Keratinocyte (primary cell): ENCODE data around the gene RANBP6. TPM values are rescaled to one million over a fixed set of nuclear protein-coding genes. Genes with fewer than 3 reads are reported as not detected.

ENCODE experiments used
- DNase-seq: peaks from one replicate; pipeline ENCODE4 v3.0.0-alpha.2; 2011; ENCODE audit warnings: low read depth, missing footprints, low spot score
- FAIRE-seq: peaks from 2 replicates; lab custom pipeline; 2011; peaks lifted over from hg19 to GRCh38; lab: Jason Lieb, UNC
- H2AFZ ChIP-seq: 2 replicates; pipeline ENCODE4 v1.6.0; 2012; ENCODE audit warnings: low read length, control low read depth, inconsistent platforms; ENCODE audit not compliant: control insufficient read depth
- H3K27ac ChIP-seq: 2 replicates; pipeline ENCODE4 v1.5.1; 2011; ENCODE audit warnings: low read length; ENCODE audit not compliant: control insufficient read depth, insufficient read depth
- H3K27me3 ChIP-seq: 3 replicates; pipeline ENCODE4 v1.6.0; 2011; ENCODE audit warnings: low read length; ENCODE audit not compliant: control insufficient read depth, insufficient read depth; ENCODE audit errors: extremely low read depth
- H3K36me3 ChIP-seq, 2 experiments: 2 replicates in 1 of 2; 3 replicates in 1 of 2; pipeline ENCODE4 v1.5.1; 2011; ENCODE audit warnings: low read length in 2 of 2, mild to moderate bottlenecking in 1 of 2; ENCODE audit not compliant: control insufficient read depth in 2 of 2, insufficient read depth in 2 of 2; ENCODE audit errors: extremely low read depth in 1 of 2
- H3K4me1 ChIP-seq: 3 replicates; pipeline ENCODE4 v1.5.1; 2011; ENCODE audit warnings: low read length; ENCODE audit not compliant: control insufficient read depth, insufficient read depth; ENCODE audit errors: extremely low read depth
- H3K4me2 ChIP-seq: 3 replicates; pipeline ENCODE4 v1.6.0; 2011; ENCODE audit warnings: low read depth, low read length; ENCODE audit not compliant: control insufficient read depth, insufficient read depth; ENCODE audit errors: extremely low read depth
- H3K4me3 ChIP-seq, 3 experiments: fragments of 200-600 bp in 1 of 3; sonication (generic) in 1 of 3; 2 replicates in 2 of 3; 3 replicates in 1 of 3; pipeline ENCODE4 v1.5.1; 2011 to 2016; ENCODE audit warnings: low read length in 3 of 3, mild to moderate bottlenecking in 3 of 3, control low read depth in 2 of 3, inconsistent platforms in 1 of 3, low read depth in 1 of 3, mixed read lengths in 1 of 3, mixed run types in 1 of 3, moderate library complexity in 1 of 3; ENCODE audit not compliant: control insufficient read depth in 2 of 3, insufficient read depth in 2 of 3; ENCODE audit errors: extremely low read depth in 1 of 3
- H3K79me2 ChIP-seq: 2 replicates; pipeline ENCODE4 v1.6.0; 2012; ENCODE audit warnings: low read length; ENCODE audit not compliant: control insufficient read depth, insufficient read depth
- H3K9ac ChIP-seq: 3 replicates; pipeline ENCODE4 v1.6.0; 2011; ENCODE audit warnings: low read length; ENCODE audit not compliant: control insufficient read depth, insufficient read depth; ENCODE audit errors: extremely low read depth
- H3K9me1 ChIP-seq: 3 replicates; pipeline ENCODE4 v1.6.0; 2011; ENCODE audit warnings: low read length; ENCODE audit not compliant: control insufficient read depth, insufficient read depth; ENCODE audit errors: extremely low read depth
- H3K9me3 ChIP-seq: 2 replicates; pipeline ENCODE4 v1.5.1; 2012; ENCODE audit warnings: low read depth, low read length; ENCODE audit not compliant: control insufficient read depth
- H4K20me1 ChIP-seq: 3 replicates; pipeline ENCODE4 v1.6.0; 2011; ENCODE audit warnings: low read length; ENCODE audit not compliant: control insufficient read depth, insufficient read depth; ENCODE audit errors: extremely low read depth
- CTCF ChIP-seq, 3 experiments: IDR thresholded peaks in 1 of 3; conservative IDR thresholded peaks in 1 of 3; optimal IDR thresholded peaks in 1 of 3; 2 replicates in 2 of 3; 3 replicates in 1 of 3; pipeline versions ENCODE3 to v1.5.1; 2011; ENCODE audit warnings: low read length in 3 of 3, mild to moderate bottlenecking in 3 of 3, moderate library complexity in 2 of 3, control low read depth in 1 of 3, inconsistent platforms in 1 of 3; ENCODE audit not compliant: insufficient read depth in 2 of 3; ENCODE audit errors: extremely low read depth in 1 of 3
- EZH2 ChIP-seq: IDR thresholded peaks from one replicate; pipeline ENCODE4 v1.6.1; 2012; ENCODE audit warnings: inconsistent platforms, mild to moderate bottlenecking, low read length, moderate library complexity
- dilution Hi-C: fragments of 300-500 bp; cut with MboI; formaldehyde crosslinking; loops from one replicate; pipeline ENCODE4 v1.7.0; 2020; ENCODE audit warnings: low sequenced_read_pairs; ENCODE audit not compliant: extremely low pct_ligation_motif_present
- polyA plus RNA-seq, 5 experiments: library from polyadenylated mRNA; depleted of rRNA in 3 of 5; stranded (reverse) in 3 of 5; stranded (forward) in 1 of 5; unstranded in 1 of 5; fragments of >200 nt; gene quantifications; 1 replicate in 1 of 5; 2 replicates in 3 of 5; 3 replicates in 1 of 5; pipeline versions ENCODE4 v1.2.1 to v1.2.3, GENCODE V29; 2011 to 2012; ENCODE audit warnings: missing spikeins in 2 of 5, low read depth in 1 of 5, low replicate concordance in 1 of 5

Gene RANBP6
- polyA plus RNA-seq, 1 donor (not counting 4 experiments of a cell fraction or from before 2014, with no cell fraction given), result 14.7 TPM

GRCh38 chr9:5983042-5983441, 32.4 kb downstream of the RANBP6 start:
- FAIRE-seq (no peak), DNase-seq (no peak)
- Histone ChIP-seq H3K9ac (no peak overlapping the region), H3K4me3 (no peak overlapping the region), H2AFZ (no peak overlapping the region), H3K4me1 (no peaks in the 10 kb centered on the region), H3K9me3 (no peaks in the 10 kb centered on the region), H3K9me1 (no peaks in the 10 kb centered on the region), H3K79me2 (peaks cover 2% of the 10 kb centered on the region), H3K4me2 (no peak overlapping the region), H3K27ac (no peak overlapping the region), H4K20me1 (no peaks in the 10 kb centered on the region), H3K36me3 (no peaks in the 10 kb centered on the region), H3K27me3 (no peaks in the 10 kb centered on the region)
- TF ChIP-seq CTCF (optimal IDR thresholded peaks at IDR 0.05 in 1 of 3, IDR thresholded peaks at IDR 0.05 in 1 of 3, conservative IDR thresholded peaks at IDR 0.05 in 1 of 3; ENCODE audit: extremely low read depth in 1 of 3, insufficient read depth in 2 of 3, low read length in 3 of 3) (no peak), EZH2 (no peak)
- dilution Hi-C loops, result no loop called here

- dilution Hi-C loops, result no loop called here
- Histone ChIP-seq H3K4me1 (no peaks in the 10 kb centered on the region), H3K36me3 (no peaks in the 10 kb centered on the region), H3K4me3 (no peak overlapping the region), H3K9me3 (no peaks in the 10 kb centered on the region), H3K27ac (no peak overlapping the region), H4K20me1 (no peaks in the 10 kb centered on the region), H2AFZ (no peak overlapping the region), H3K79me2 (peaks cover 2% of the 10 kb centered on the region), H3K27me3 (no peaks in the 10 kb centered on the region), H3K9ac (no peak overlapping the region), H3K4me2 (no peak overlapping the region), H3K9me1 (no peaks in the 10 kb centered on the region)
- TF ChIP-seq EZH2 (no peak), CTCF (optimal IDR thresholded peaks at IDR 0.05 in 1 of 3, IDR thresholded peaks at IDR 0.05 in 1 of 3, conservative IDR thresholded peaks at IDR 0.05 in 1 of 3; ENCODE audit: extremely low read depth in 1 of 3, insufficient read depth in 2 of 3, low read length in 3 of 3) (no peak)
- DNase-seq, result no peak
- FAIRE-seq, result no peak
Measured at GRCh38 chr9:5982317-5982716, 33.1 kb downstream of the RANBP6 start.
